Stimulated activated CD4-positive, alpha-beta T cell treated with anti-CD3 and anti-CD28 coated beads, Interleukin-4, amount 100 ng/mL, for 48 hours (primary cell): ENCODE results near the gene ZNF136.
A peak's percentile ranks its signal among the peaks of the same experiment; 100 is the strongest.

Experiments used
- DNase-seq, 2 donors: peaks; one replicate each; pipeline ENCODE4 v3.0.0-alpha.2; 2020; ENCODE audit warnings: low read depth in 2 of 2

Gene ZNF136

DNA sequence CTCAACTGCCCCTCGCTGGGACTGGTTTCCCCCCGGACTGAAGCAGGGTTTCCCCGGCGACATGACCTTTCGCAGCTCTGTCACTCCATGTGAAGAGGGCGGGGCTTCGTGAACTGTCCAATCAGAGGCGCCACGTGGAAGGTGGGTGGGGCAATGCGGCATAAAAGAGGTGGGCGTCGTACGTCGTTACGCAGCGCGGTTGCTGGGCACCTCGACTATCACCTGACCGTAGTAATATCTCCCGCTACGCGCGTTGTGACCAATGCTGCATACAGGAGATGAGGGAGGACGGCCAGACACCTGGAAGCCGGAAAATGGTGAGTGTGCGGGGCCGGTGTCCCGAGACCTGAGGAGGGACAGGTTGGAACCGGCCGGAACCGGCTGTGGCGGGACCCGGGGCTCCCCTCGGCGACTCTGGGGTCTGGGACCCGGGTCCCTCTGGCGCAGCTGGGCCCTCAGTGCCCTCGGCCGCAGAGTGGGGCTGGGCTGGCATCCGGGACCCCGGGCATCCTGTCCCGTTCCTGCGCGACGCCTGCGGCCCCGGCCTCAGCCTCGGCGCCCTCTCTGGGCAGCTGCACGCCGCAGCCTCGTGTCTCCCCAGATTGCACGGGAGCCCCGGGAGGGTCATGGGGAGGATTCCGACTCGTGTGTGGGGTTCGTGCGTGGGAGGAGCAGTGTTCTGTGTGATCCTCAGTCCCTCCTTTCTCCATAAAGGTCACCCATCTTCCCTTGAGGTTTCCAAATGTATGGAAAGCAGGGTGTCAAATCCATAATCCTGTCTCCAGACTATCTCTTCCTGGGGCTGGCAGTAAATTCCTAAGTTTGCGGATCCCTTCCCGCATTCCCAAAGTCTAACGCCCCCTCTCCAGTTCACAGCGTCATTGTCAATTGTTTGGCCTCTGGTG lies 32.2 kb downstream of the ZNF136 start:
- DNase-seq = peak; percentile 56 to 73

DNA sequence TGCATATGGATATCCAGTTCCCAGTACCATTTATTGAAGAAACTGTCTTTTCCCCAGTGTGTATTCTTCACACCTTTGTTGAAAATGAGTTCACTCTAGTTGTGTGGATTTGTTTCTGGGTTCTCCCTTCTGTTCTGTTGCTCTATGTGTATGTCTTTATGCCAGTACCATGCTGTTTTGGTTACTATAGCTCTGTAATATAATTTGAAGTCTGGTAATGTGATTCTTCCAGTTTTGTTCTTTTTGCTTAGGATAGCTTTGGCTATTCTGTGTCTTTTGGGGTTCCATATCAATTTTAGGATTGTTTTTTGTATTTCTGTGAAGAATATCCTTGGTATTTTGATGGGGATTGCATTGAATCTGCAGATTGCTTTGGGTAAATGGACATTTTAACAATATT lies 35.2 kb downstream of the ZNF136 start:
- no peak for DNase-seq

DNA sequence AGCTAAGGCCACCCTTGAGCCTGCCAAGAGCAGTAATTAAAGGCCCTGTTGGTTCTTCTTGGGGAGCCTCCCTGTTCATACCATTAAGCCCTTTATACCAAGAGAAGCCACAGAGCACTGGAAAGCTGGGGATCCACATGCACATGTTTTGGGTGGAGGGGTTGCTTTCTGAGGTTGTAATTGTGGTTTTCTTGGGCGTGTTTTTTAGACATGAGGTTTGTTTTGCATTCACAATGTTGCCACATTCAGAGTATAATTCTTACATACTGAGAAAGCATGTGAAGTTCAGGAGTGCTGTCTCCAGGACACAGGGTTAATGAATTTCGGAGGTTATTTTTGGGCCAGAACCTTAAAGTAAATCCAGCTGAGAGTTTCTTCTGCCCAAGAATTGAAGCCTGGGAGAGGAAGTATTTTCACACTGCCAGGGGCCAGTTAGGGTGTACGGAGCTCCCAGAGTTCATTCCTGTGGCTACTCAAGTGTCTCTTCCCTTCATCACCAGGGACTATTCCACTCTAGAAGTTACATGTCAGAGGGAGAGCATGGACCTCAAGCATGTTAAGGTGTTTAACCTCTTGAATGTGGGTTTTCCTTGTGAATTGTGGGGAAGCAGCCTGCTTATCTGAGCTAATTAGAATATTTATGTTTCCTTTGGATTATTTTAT lies 37.0 kb downstream of the ZNF136 start:
- DNase-seq = no peak

DNA sequence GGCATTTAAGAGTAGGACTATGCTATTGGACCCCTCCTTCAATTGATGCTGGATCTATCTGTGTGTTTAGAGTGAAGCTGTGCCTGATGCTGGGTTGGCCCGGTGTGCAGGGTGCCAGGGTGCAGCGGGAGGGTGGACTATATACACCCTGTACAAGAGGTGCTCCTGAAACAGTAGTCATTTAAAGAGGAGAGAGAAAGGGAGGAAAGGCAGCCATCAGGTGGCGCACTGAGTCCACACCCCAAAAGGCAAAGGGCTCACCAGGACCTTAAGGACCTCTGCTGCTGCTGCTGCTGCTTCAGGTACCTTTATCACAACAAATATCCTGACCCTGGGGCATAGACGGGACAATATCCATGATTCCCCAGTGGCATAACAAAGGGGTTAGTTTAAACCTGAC lies 39.4 kb downstream of the ZNF136 start:
- peak; percentile 41 to 44 for DNase-seq

DNA sequence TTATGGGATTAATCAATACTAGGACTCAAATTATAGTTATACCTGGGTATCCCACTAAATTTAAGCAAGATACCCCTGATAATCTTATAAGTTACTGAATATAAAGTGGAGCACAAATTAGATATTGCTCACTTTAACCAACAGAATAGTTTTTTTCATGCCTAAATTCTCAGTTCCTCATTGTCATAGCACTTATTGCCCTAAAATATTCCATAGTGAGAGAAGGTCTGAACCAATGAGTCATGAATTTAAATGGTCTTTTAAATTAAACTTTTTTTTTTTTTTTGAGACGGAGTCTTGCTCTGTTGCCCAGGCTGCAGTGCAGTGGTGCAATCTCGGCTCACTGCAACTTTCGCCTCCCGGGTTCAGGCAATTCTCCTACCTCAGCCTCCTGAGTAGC lies 42.4 kb downstream of the ZNF136 start:
- no peak for DNase-seq

DNA sequence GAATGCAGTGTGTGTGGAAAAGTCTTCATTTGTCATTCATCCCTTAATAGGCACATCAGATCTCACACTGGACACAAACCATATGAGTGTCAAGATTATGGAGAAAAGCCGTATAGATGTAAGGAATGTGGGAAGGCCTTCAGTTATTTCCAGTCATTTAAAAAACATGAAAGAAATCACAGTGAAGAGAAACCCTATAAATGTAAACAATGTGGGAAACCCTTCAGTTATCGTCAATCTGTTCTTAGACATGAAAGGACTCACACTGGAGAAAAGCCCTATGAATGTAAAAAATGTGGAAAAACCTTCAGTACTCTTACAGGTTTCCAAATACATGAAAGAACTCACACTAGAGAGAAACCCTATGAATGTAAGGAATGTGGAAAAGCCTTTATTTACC lies 45.3 kb downstream of the ZNF136 start:
- no peak for DNase-seq

DNA sequence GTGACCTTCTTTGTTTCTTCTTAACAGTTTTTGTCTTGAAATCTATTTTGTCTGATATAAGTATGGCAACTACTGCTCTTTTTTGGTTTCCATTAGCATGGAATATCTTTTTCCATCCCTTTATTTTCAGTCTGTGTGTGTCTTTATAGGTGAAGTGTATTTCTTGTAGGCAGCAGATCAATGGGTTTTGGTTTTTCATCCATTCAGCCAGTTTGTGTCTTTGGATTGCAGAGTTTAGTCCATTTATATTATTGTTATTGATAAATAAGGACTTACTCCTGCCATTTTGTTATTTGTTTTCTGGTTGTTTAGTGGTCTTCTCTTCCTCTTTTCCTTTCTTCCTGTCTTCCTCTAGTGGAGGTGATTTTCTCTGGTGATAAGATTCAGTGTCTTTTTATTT lies 54.4 kb downstream of the ZNF136 start:
- no peak for DNase-seq

DNA sequence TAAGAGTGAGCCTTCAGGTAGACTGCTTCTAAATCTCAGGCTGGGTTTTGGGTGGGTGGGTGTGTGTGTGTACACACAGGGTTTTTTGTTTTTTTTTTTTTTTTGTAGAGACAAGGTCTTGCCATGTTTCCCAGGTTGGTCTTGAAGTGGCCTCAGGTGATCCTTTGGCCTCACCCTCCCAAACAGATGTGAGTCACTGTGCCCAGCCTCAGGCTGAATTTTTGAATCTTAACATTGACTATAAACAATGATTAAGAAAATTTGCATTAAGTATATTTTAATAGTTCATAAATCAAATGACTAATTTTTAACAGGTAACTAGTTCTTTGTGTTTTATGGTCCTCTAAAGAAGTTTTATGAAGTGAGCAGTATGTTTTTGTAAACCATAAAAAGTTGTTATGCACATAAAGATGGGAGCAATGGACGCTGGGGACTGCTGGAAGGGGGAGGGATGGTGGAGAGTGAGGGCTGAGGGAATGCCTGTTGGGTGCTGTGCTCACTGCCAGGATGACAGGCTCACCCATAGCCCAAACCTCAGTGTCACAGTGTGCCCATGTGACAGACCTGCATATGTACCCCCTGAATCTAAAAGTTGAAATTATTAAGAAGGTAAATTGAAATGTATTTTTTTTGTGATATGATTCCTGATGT lies 60.2 kb downstream of the ZNF136 start:
- DNase-seq = no peak

DNA sequence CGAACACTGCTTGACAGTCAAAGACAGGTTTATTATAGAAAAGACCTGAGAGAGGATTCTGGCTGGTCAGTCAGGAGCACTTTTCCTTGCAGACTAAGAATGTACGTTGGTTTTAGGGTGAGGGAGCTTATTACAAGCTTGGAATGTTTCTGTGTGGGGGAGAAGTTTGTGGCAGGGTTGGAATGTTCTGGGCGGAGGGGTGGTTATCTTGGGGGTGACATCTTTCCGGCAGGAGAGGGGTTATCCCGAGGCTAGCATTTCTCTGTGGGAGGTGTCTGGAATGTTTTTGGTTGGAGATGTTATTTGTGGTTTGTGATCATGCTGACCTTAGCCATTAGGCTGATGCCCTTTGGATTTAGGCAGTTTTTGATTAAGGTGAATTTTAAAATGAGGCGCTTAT lies 61.8 kb downstream of the ZNF136 start:
- no peak for DNase-seq

DNA sequence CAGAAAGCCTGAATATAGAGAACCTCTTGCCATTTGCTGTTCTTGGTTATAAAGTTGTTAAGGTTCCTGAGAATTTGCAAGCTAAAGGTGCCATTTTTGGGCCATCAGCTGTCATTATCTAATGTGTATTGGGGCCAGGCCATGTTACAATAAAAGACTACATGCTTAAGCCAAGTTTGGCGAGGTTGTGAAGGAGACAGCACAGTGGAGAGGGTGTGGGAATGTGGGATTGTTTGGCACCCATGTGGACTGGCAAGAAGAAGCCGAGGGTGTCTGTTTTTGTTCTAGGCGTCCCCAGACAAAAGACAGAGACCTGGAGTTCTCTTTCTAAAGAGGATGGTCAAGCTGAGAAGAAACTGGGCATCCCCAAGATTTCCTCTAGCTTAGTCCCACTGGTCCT lies 67.1 kb downstream of the ZNF136 start:
- DNase-seq = no peak

DNA sequence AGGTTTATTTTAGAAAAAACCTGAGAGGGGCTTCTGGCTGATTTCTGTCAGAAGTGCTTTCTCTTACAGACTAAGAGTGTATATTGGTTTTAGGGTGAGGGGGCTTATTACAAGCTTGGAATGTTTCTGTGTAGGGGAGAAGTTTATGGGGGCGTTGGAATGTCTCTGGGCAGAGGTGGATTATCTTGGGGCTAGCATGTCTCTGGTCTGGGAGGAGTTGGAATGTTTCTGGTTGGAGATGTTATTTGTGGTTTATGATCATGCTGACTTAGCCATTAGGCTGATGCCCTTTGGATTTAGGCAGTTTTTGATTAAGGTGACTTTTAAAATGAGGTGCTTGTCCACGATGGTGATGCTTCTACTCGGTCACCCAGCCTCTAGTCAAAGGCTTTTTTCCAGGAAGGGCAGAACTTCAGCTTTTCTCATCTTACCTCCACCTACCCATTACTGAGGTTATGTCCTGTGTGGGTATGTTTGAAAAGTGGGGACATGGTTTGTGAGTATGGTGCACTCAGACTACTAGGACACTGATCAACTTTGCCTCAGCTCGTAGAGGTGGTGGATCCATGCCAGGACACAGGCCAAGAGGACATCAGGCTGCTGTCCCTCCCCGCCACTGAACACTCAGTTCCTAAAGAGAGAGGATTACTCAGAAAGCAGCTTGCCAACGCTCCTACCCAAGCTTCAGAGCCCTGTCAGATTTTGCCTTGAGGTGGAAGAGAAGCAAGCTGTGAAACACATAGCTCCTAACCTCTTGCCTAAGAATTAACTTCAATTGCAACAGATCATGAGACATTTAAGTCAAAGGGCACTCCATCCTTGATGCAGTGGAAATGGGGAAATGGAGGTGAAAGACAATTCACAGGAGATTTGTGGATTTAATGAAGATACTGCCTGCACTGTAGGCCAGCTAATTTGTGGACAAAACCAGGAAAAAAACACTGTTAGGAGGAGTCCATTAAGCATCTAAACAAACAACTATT lies 68.1 kb downstream of the ZNF136 start:
- DNase-seq = no peak

DNA sequence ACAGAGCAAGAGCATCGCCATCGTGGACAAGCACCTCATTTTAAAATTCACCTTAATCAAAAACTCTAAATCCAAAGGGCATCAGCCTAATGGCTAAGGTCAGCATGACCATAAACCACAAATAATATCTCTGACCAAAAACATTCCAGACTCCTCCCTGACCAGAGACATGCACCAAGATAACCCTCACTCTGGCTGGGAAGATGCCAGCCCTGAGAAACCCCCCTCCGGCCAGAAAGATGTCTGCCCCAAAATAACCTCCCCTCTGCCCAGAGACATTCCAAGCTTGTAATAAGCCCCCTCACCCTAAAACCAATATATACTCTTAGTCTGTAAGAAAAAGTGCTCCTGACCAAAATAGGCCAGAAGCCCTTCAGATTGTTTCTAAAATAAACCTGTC lies 70.1 kb downstream of the ZNF136 start:
- no peak for DNase-seq

DNA sequence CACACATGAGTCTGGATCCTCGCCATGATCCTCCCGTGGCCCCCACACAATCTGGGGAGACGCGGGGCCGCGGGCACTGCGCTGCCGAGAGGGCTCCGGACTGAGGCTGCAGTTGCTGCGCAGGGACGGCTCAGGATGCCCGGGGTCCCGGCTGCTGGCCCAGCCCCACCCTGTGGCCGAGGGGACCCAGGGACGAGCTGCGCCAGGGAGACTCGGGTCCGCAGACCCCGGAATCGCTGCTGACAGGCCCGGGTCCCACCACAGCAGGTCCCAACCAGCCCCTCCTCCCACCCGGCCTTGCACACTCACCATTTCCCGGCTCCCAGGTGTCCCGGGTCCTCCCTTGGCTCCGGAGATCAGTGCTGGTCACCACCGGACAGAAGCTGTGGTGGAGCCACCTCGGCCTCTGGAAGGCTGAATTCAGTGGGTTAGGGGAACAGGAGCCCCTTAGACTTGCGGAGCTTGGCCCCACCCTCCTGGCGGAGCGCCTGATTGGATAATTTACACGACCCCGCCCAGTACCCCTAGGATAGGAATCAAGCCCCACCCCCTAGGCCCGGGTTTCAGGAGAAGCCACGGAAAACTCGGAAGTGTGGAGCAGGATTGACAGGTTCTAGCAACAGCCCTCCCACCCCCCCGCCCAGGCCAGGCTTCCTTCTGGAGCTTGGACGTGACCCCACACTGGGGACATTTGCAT lies 74.4 kb downstream of the ZNF136 start:
- DNase-seq = no peak
